ENCODE measurements around the gene SETDB1.

The SETDB1 gene

DNA sequence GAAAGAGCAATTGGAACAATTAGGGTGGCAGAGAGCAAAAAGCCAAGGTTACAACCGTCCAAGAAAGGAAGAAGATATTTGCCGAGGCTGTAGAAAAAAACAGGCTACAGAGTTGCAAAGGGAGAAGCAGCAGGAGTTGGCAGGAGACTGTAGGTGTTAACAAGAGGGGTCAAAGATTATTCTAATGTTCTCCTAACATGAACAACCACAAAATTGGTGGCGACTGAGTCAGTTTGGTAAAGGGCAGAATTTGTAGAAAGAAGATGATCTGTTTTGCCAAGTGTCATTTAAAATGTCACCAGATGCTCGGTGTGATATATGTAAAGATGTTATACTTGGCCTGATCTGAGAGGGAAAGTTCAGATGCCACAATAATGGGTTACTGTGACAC lies 81.7 kb downstream of the SETDB1 start:
- peak overlapping the region; percentile 99 for H3K4me3 ChIP-seq (ENCODE audit: low read length)
- peaks cover 55% of the 10 kb centered on the region for H3K4me1 ChIP-seq (ENCODE audit: control insufficient read depth, insufficient read depth, low read length)
- DNase-seq (ENCODE audit: low read depth): no peak
- no peaks in the 10 kb centered on the region for H3K9me3 ChIP-seq (ENCODE audit: control insufficient read depth, low read length)
- no peaks in the 10 kb centered on the region for H3K27me3 ChIP-seq (replicated peaks; ENCODE audit: control insufficient read depth, insufficient read depth, low read length)
- H3K36me3 ChIP-seq (ENCODE audit: control insufficient read depth, insufficient read depth, low read length, severe bottlenecking): no peaks in the 10 kb centered on the region
- H3K9ac ChIP-seq (ENCODE audit: low read length): peak overlapping the region; percentile 96

DNA sequence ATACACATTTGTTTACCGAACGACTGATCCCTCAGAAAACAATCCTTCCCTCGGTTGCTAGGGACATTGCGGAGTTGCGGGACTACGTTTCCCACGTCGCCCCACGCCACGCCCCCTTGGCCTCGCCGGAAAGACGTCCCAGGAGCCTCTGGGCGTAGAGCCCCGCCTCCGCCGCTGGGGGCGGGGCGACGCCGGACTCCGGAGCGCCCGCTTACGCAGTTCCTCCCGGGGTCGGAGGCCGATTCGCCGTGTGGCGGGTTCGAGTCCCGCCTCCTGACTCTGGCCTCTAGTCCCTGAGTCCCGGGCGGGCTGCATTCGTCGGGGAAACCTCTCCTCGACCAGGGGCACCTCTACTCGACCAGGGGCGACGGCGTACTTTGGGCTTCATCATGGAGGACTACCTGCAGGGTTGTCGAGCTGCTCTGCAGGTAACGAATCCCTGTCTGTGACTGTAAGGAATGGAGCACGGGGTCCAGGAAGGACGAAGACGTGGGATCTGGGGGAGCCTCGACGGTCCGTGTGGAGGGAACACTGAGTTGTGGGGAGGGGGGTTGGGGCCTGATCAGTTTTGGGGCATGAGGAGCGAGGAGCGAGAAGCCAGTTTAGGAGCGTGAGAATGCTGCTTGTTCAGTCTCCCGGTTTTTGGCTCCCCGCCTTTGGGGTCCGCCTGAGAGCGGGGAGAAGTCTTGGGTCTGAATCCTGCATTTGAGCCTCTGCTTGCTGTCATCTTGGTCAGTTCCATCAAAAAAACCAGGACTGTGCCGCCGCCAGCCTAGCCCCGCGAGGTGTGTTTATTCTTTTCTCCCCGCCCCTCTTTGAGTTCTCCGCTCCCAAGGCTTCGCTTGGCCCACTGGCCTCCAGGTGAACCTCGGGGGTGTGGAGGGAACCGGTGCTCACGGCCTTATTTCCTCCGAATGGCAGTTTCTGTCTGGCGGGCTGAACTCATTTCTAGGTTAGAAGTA lies 82.4 kb downstream of the SETDB1 start, which contains the start of gene PRUNE1:
Gene PRUNE1, plus strand, starts transcription at position 206 of the 962 bp plus-strand sequence. Its CDS starts 184 bp downstream, at position 390.
- peak; percentile 99 for DNase-seq (ENCODE audit: low read depth)
- peak within 1 kb of the TSS; percentile 99 for H3K4me3 ChIP-seq (ENCODE audit: low read length)
- H3K27me3 ChIP-seq (replicated peaks; ENCODE audit: control insufficient read depth, insufficient read depth, low read length): no peaks in the 10 kb centered on the region
- H3K4me1 ChIP-seq (ENCODE audit: control insufficient read depth, insufficient read depth, low read length): peaks cover 62% of the 10 kb centered on the region
- H3K9ac ChIP-seq (ENCODE audit: low read length): peak within 1 kb of the TSS; percentile 96
- no peaks in the 10 kb centered on the region for H3K9me3 ChIP-seq (ENCODE audit: control insufficient read depth, low read length)
- H3K36me3 ChIP-seq (ENCODE audit: control insufficient read depth, insufficient read depth, low read length, severe bottlenecking): no peaks in the 10 kb centered on the region

- peak overlapping the region; percentile 96 for H3K9ac ChIP-seq (ENCODE audit: low read length)
- H3K4me1 ChIP-seq (ENCODE audit: control insufficient read depth, insufficient read depth, low read length): peaks cover 64% of the 10 kb centered on the region
- DNase-seq (ENCODE audit: low read depth): no peak
- peak overlapping the region; percentile 99 for H3K4me3 ChIP-seq (ENCODE audit: low read length)
- H3K27me3 ChIP-seq (replicated peaks; ENCODE audit: control insufficient read depth, insufficient read depth, low read length): no peaks in the 10 kb centered on the region
- H3K36me3 ChIP-seq (ENCODE audit: control insufficient read depth, insufficient read depth, low read length, severe bottlenecking): no peaks in the 10 kb centered on the region
- no peaks in the 10 kb centered on the region for H3K9me3 ChIP-seq (ENCODE audit: control insufficient read depth, low read length)
Measured at GRCh38 chr1:151009206-151009587, 83.0 kb downstream of the SETDB1 start.

DNA sequence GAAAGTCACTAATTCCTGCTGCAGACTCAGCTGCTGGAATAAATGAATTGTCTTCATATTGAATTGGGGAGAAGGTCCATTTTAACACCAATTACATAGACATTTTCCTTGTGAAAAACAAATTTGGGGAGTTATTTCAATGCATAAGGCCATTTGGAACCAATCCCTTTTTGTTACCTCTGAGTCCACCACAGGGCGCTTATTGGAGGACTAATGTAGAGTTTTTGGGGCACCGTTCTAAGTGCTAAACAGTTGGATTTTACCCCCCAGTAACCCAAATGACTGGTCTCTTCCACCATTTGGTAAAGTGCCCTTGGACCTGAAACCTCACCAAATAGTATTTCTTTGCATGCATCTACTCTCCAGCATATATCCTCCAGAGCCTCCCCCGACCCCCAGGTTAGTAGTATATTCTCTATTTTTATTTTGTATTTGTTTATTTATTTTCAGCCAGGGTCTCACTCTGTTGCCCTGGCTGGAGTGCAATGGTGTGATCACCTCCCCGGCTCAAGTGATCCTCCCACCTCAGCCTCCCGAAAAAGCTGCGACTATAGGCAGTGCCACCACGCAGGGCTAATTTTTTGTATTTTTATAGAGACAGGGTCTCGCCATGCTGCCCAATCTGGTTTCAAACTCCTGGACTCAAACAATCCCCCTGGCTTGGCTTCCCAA lies 83.6 kb downstream of the SETDB1 start:
- peak overlapping the region; percentile 96 for H3K9ac ChIP-seq (ENCODE audit: low read length)
- no peak for DNase-seq (ENCODE audit: low read depth)
- H3K4me1 ChIP-seq (ENCODE audit: control insufficient read depth, insufficient read depth, low read length): peaks cover 64% of the 10 kb centered on the region
- peak overlapping the region; percentile 99 for H3K4me3 ChIP-seq (ENCODE audit: low read length)
- no peaks in the 10 kb centered on the region for H3K36me3 ChIP-seq (ENCODE audit: control insufficient read depth, insufficient read depth, low read length, severe bottlenecking)
- no peaks in the 10 kb centered on the region for H3K9me3 ChIP-seq (ENCODE audit: control insufficient read depth, low read length)
- H3K27me3 ChIP-seq (replicated peaks; ENCODE audit: control insufficient read depth, insufficient read depth, low read length): no peaks in the 10 kb centered on the region

DNA sequence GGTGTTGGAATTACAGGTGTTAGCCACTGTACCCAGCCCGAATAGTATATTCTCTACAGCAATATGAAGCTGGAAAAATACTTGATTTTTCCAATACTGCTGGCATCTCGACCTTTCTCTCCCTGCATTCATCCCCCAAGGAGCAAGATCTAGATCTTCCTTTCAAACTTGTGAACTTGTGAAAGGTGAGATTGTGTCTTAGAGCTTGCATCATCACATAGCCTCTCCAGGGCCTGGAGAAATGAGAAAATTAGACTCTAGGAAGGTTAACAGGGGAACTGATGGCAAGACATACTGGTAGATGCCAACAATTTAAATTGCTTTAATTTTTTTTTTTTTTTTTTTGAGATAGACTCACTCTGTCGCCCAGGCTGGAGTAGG lies 84.2 kb downstream of the SETDB1 start:
- Histone ChIP-seq H3K36me3 (ENCODE audit: control insufficient read depth, insufficient read depth, low read length, severe bottlenecking) (no peaks in the 10 kb centered on the region), H3K9me3 (ENCODE audit: control insufficient read depth, low read length) (no peaks in the 10 kb centered on the region), H3K9ac (ENCODE audit: low read length) (no peak overlapping the region), H3K4me1 (ENCODE audit: control insufficient read depth, insufficient read depth, low read length) (peaks cover 63% of the 10 kb centered on the region), H3K4me3 (ENCODE audit: low read length) (no peak overlapping the region), H3K27me3 (replicated peaks; ENCODE audit: control insufficient read depth, insufficient read depth, low read length) (no peaks in the 10 kb centered on the region)
- DNase-seq (ENCODE audit: low read depth): no peak

DNA sequence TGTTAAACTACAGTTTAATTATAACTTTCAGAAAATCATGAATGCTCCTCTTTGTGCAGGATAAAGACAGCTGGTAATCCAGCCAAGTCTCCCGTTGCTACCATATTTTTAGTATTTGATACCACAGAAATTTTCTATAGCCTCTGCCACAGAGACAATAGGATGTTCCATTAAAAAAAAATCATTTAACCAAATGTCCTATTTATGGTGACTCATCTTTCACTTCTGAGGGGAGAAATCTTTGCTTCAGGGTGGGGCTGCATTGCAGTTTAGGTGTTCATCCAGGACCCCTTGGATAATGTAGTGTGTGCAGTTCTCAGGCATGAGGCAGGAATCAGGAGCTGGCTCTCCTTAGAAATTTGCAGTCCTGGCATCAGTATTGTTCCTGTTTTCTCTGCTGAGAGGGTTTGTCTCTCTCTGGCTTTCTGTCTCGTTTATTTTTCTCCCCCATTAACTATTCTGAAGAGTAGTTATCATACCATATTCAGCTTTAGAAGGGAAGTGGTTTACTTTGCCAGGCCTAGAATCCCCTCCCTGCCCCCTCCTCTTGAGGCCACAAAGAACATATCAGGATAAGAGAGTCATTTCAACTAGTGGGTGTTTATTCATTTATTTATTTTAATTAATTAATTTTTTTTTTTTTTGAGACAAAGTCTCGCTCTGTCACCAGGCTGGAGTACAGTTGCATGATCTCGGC lies 85.1 kb downstream of the SETDB1 start:
- Histone ChIP-seq H3K4me3 (ENCODE audit: low read length) (no peak overlapping the region), H3K9me3 (ENCODE audit: control insufficient read depth, low read length) (no peaks in the 10 kb centered on the region), H3K4me1 (ENCODE audit: control insufficient read depth, insufficient read depth, low read length) (peaks cover 59% of the 10 kb centered on the region), H3K9ac (ENCODE audit: low read length) (no peak overlapping the region), H3K27me3 (replicated peaks; ENCODE audit: control insufficient read depth, insufficient read depth, low read length) (no peaks in the 10 kb centered on the region), H3K36me3 (ENCODE audit: control insufficient read depth, insufficient read depth, low read length, severe bottlenecking) (no peaks in the 10 kb centered on the region)
- DNase-seq (ENCODE audit: low read depth): no peak

- peak overlapping the region; percentile 55 for H3K9ac ChIP-seq (ENCODE audit: low read length)
- H3K36me3 ChIP-seq (ENCODE audit: control insufficient read depth, insufficient read depth, low read length, severe bottlenecking): peaks cover 3% of the 10 kb centered on the region
- H3K4me1 ChIP-seq (ENCODE audit: control insufficient read depth, insufficient read depth, low read length): peaks cover 48% of the 10 kb centered on the region
- H3K27me3 ChIP-seq (replicated peaks; ENCODE audit: control insufficient read depth, insufficient read depth, low read length): no peaks in the 10 kb centered on the region
- H3K4me3 ChIP-seq (ENCODE audit: low read length): peak overlapping the region; percentile 57
- H3K9me3 ChIP-seq (ENCODE audit: control insufficient read depth, low read length): no peaks in the 10 kb centered on the region
- DNase-seq (ENCODE audit: low read depth): no peak
Measured at GRCh38 chr1:151012684-151013471, 86.7 kb downstream of the SETDB1 start.

DNA sequence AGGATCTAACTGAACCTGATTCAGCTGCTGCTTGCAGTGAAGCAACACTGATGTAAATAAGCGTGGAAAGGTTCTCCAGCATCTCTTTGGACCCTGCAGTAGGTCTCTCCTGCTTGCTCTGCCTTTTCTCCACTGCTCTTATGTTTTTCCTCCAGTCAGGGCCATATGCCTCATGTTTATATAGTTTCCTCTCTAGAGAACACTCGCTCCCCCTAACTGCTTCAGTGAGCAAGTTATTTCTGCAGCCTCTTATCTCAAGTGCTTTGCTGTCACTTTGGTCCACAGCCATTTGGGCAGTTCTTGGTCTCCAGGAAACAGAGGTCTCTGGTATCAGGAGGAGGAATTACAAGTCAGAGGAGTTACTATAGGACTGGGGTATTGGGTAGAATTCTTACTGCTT lies 87.4 kb downstream of the SETDB1 start:
- H3K4me1 ChIP-seq (ENCODE audit: control insufficient read depth, insufficient read depth, low read length): peaks cover 45% of the 10 kb centered on the region
- H3K9ac ChIP-seq (ENCODE audit: low read length): peak overlapping the region; percentile 55
- H3K27me3 ChIP-seq (replicated peaks; ENCODE audit: control insufficient read depth, insufficient read depth, low read length): no peaks in the 10 kb centered on the region
- H3K9me3 ChIP-seq (ENCODE audit: control insufficient read depth, low read length): no peaks in the 10 kb centered on the region
- peak overlapping the region; percentile 57 for H3K4me3 ChIP-seq (ENCODE audit: low read length)
- no peak for DNase-seq (ENCODE audit: low read depth)
- H3K36me3 ChIP-seq (ENCODE audit: control insufficient read depth, insufficient read depth, low read length, severe bottlenecking): peaks cover 9% of the 10 kb centered on the region
